ENCODE measurements around the gene SLC27A6. TPM values are rescaled to one million over a fixed set of nuclear protein-coding genes. Genes with fewer than 3 reads are reported as not detected.
"Not testable (repeated sequence)": the region's sequence is repeated elsewhere in the genome, so short reads cannot be mapped to it uniquely, and the experiment has no call there.

The SLC27A6 gene
- total and polyA plus RNA-seq, 2 donors from 2014 or later, result not detected

GRCh38 chr5:129031886-129032683 is 66.8 kb downstream of the SLC27A6 start:
- Histone ChIP-seq H3K27ac (ENCODE audit: low read depth in 2 of 2, low read length in 2 of 2) (no peak overlapping the region), H3K9me3 (ENCODE audit: control insufficient read depth in 2 of 3, insufficient read depth in 1 of 3, low read length in 3 of 3) (no peaks in the 10 kb centered on the region), H3K4me3 (ENCODE audit: low read length in 3 of 3) (no peak overlapping the region), H3K9ac (ENCODE audit: low read length in 3 of 3) (no peak overlapping the region), H3K36me3 (ENCODE audit: control insufficient read depth in 2 of 3, insufficient read depth in 3 of 3, low read length in 3 of 3) (no peaks in the 10 kb centered on the region), H3K4me1 (ENCODE audit: control insufficient read depth in 2 of 3, insufficient read depth in 2 of 3, low read depth in 1 of 3, low read length in 3 of 3) (no peaks in the 10 kb centered on the region), H3K27me3 (ENCODE audit: control insufficient read depth, insufficient read depth, low read length) (no peaks in the 10 kb centered on the region)
- intact Hi-C loops (cut with DNase I), result no loop called here
- DNase-seq, result no peak
- TF ChIP-seq CTCF (IDR thresholded peaks at IDR 0.05; ENCODE audit: borderline replicate concordance, extremely low read depth, insufficient read depth), result no peak
- no peak for FAIRE-seq

GRCh38 chr5:129036257-129036656 is 71.0 kb downstream of the SLC27A6 start:
- H3K27me3 ChIP-seq (ENCODE audit: control insufficient read depth, insufficient read depth, low read length); H3K4me1 ChIP-seq (ENCODE audit: control insufficient read depth in 2 of 3, insufficient read depth in 2 of 3, low read depth in 1 of 3, low read length in 3 of 3); H3K36me3 ChIP-seq (ENCODE audit: control insufficient read depth in 2 of 3, insufficient read depth in 3 of 3, low read length in 3 of 3); H3K9me3 ChIP-seq (ENCODE audit: control insufficient read depth in 2 of 3, insufficient read depth in 1 of 3, low read length in 3 of 3); H3K27ac ChIP-seq (ENCODE audit: low read depth in 2 of 2, low read length in 2 of 2); FAIRE-seq; H3K9ac ChIP-seq (ENCODE audit: low read length in 3 of 3); intact Hi-C loops (cut with DNase I); DNase-seq; H3K4me3 ChIP-seq (ENCODE audit: low read length in 3 of 3): not testable (repeated sequence)

- no peak for FAIRE-seq
- intact Hi-C loops (cut with DNase I), result no loop called here
- no peak overlapping the region for H3K27ac ChIP-seq (ENCODE audit: low read depth in 2 of 2, low read length in 2 of 2)
- no peak overlapping the region for H3K4me3 ChIP-seq (ENCODE audit: low read length in 3 of 3)
- no peak overlapping the region for H3K9ac ChIP-seq (ENCODE audit: low read length in 3 of 3)
- H3K27me3 ChIP-seq (ENCODE audit: control insufficient read depth, insufficient read depth, low read length), result no peaks in the 10 kb centered on the region
- DNase-seq, result peak in 2 of 5 donors; percentile 71 to 87
- no peak for TF ChIP-seq CTCF (IDR thresholded peaks at IDR 0.05; ENCODE audit: borderline replicate concordance, extremely low read depth, insufficient read depth)
- peaks cover 0 to 6% (median 0%) of the 10 kb centered on the region in 3 donors for H3K9me3 ChIP-seq (ENCODE audit: control insufficient read depth in 2 of 3, insufficient read depth in 1 of 3, low read length in 3 of 3)
- no peaks in the 10 kb centered on the region for H3K4me1 ChIP-seq (ENCODE audit: control insufficient read depth in 2 of 3, insufficient read depth in 2 of 3, low read depth in 1 of 3, low read length in 3 of 3)
- no peaks in the 10 kb centered on the region for H3K36me3 ChIP-seq (ENCODE audit: control insufficient read depth in 2 of 3, insufficient read depth in 3 of 3, low read length in 3 of 3)
Observed at GRCh38 chr5:129041196-129041881, 76.1 kb downstream of the SLC27A6 start.

- no peak for FAIRE-seq
- no peak for TF ChIP-seq CTCF (IDR thresholded peaks at IDR 0.05; ENCODE audit: borderline replicate concordance, extremely low read depth, insufficient read depth)
- Histone ChIP-seq H3K27ac (ENCODE audit: low read depth in 2 of 2, low read length in 2 of 2) (no peak overlapping the region), H3K9me3 (ENCODE audit: control insufficient read depth in 2 of 3, insufficient read depth in 1 of 3, low read length in 3 of 3) (peaks cover 0 to 6% (median 0%) of the 10 kb centered on the region in 3 donors), H3K9ac (ENCODE audit: low read length in 3 of 3) (no peak overlapping the region), H3K4me1 (ENCODE audit: control insufficient read depth in 2 of 3, insufficient read depth in 2 of 3, low read depth in 1 of 3, low read length in 3 of 3) (no peaks in the 10 kb centered on the region), H3K27me3 (ENCODE audit: control insufficient read depth, insufficient read depth, low read length) (no peaks in the 10 kb centered on the region), H3K4me3 (ENCODE audit: low read length in 3 of 3) (no peak overlapping the region), H3K36me3 (ENCODE audit: control insufficient read depth in 2 of 3, insufficient read depth in 3 of 3, low read length in 3 of 3) (no peaks in the 10 kb centered on the region)
- intact Hi-C loops (cut with DNase I), result no loop called here
- no peak for DNase-seq
Observed at GRCh38 chr5:129042306-129042705, 77.0 kb downstream of the SLC27A6 start.
